Neural progenitor cell (in vitro differentiated cells): ENCODE measurements around the gene PPM1G.

Experiments
- CTCF ChIP-seq: fragments of 200-600 bp; sonication (generic); IDR thresholded peaks from 2 replicates; pipeline ENCODE4 v1.5.1; 2017; ENCODE audit warnings: antibody characterized with exemption, mild to moderate bottlenecking
- EZH2 ChIP-seq: fragments of 200-600 bp; sonication (generic); IDR thresholded peaks from 2 replicates; pipeline ENCODE4 v1.6.1; 2017; ENCODE audit warnings: antibody characterized with exemption, mild to moderate bottlenecking, moderate library complexity
- EZH2phosphoT487 ChIP-seq: fragments of 200-600 bp; sonication (generic); IDR thresholded peaks from 2 replicates; pipeline ENCODE4 v1.6.1; 2017; ENCODE audit warnings: antibody characterized with exemption

GRCh38 chr2:27363933-27364332, 45.5 kb downstream of the PPM1G start:
- no peak for TF ChIP-seq CTCF
- no peak for TF ChIP-seq EZH2
- no peak for TF ChIP-seq EZH2phosphoT487
